LNCAP (cell line): ENCODE data around the gene OR10AG1.

ENCODE experiments used
- TF ChIP-seq, protein P1 (sequence below): fragments of 450-650 bp; IDR thresholded peaks from 2 replicates; pipeline ENCODE4 v1.5.1; 2017; ENCODE audit warnings: mild to moderate bottlenecking

Gene OR10AG1

DNA sequence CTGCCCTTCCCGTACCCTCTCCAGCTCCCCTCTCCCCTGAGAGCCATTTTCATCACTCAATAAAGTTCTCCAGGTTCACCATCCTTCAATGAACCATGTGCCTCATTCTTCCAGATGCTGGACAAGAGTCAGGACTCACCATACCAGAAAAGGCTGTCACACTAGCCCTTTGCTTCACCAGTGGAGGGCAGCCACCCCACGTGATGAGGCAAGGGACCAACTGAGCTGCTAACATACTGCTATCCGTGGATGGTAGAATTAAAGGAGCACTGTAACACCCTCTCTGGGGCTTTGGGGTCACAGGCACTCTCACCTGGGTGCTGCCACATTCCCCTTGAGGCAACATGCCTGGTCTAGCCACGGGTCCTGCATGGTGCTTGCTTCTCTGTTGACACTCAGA is 20.4 kb downstream of the OR10AG1 start:
- TF ChIP-seq, protein P1, sequence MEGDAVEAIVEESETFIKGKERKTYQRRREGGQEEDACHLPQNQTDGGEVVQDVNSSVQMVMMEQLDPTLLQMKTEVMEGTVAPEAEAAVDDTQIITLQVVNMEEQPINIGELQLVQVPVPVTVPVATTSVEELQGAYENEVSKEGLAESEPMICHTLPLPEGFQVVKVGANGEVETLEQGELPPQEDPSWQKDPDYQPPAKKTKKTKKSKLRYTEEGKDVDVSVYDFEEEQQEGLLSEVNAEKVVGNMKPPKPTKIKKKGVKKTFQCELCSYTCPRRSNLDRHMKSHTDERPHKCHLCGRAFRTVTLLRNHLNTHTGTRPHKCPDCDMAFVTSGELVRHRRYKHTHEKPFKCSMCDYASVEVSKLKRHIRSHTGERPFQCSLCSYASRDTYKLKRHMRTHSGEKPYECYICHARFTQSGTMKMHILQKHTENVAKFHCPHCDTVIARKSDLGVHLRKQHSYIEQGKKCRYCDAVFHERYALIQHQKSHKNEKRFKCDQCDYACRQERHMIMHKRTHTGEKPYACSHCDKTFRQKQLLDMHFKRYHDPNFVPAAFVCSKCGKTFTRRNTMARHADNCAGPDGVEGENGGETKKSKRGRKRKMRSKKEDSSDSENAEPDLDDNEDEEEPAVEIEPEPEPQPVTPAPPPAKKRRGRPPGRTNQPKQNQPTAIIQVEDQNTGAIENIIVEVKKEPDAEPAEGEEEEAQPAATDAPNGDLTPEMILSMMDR: no peak

- TF ChIP-seq, protein P1: peak; percentile 57
Observed at GRCh38 chr11:55942785-55943392, 26.9 kb downstream of the OR10AG1 start.

DNA sequence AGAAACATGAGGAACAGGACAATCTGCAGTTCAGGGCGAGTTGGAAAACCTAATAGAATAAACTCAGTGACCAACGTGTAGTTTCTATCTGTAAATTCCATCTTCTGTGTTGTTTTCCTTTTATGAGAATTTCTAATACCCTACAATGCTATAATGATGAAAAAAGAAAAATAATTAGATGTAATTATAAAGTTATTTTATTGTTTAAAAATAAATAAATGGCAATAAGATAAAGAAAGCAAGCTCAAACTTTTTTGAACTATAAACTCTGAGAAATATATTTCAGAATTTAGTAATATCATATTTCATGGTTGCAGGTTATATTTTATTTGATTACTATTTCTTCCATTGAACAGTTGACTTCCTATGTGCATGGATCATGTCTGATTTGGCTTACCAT is 33.4 kb downstream of the OR10AG1 start, which contains the start of gene OR5I1:
OR5I1 (minus strand) TSS at position 101 of the 400 bp plus-strand sequence; CDS start at position 101, 0 bp downstream.
- TF ChIP-seq, protein P1: no peak

DNA sequence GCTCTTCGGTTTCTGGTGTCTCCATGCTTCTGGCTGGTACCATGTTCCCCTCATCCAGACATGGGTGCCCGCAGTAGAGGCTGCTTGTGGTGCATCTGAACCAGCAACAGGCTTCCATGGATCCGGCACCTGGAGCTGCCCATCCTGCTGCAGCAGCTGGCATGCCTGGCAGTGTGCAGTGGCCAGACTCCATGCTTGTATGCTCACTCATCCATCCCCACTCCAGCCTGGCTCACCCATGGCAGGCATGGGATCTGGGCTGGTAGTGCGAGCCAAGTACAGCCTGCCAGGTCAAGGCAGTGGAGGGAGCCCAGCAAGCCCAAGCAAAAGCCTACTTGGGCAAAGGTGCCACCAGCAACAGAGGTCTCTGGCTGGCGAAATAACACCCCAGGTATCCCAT is 49.2 kb downstream of the OR10AG1 start:
- TF ChIP-seq, protein P1: no peak
